Esophagus squamous epithelium (tissue), 5 donors: Measurements from ENCODE around the gene IL1RAPL2. TPM values are rescaled to one million over a fixed set of nuclear protein-coding genes. Genes with fewer than 3 reads are reported as not detected.

Experiments
- DNase-seq: peaks from one replicate; lab custom pipeline; 2025; lab: John Stamatoyannopoulos, UW
- H3K27ac ChIP-seq, 4 donors: fragments of 200-600 bp; sonication (generic); one replicate each; pipeline ENCODE4 v1.5.1; 2016 to 2019; ENCODE audit warnings: mild to moderate bottlenecking in 1 of 4
- H3K27me3 ChIP-seq, 4 donors: fragments of 200-600 bp; sonication (generic); 1 replicate in 3 of 4; 2 replicates in 1 of 4; pipeline versions ENCODE4 v1.5.1 to v1.6.0; 2017 to 2021; ENCODE audit warnings: antibody characterized with exemption in 1 of 4
- H3K36me3 ChIP-seq, 3 donors: fragments of 200-600 bp; sonication (generic); one replicate each; pipeline ENCODE4 v1.5.1; 2016 to 2019
- H3K4me1 ChIP-seq, 3 donors: fragments of 200-600 bp; sonication (generic); one replicate each; pipeline ENCODE4 v1.5.1; 2017 to 2019
- H3K4me3 ChIP-seq, 4 donors: fragments of 200-600 bp; sonication (generic); 1 replicate in 3 of 4; 2 replicates in 1 of 4; pipeline ENCODE4 v1.5.1; 2016 to 2019; ENCODE audit warnings: mild to moderate bottlenecking in 2 of 4, moderate library complexity in 1 of 4
- H3K9me3 ChIP-seq, 3 donors: fragments of 200-600 bp; sonication (generic); one replicate each; pipeline ENCODE4 v1.5.1; 2016 to 2019
- CTCF ChIP-seq, 6 experiments: fragments of 450-650 bp in 4 of 6; fragments of 200-600 bp in 2 of 6; sonication (generic) in 2 of 6; IDR thresholded peaks; one replicate each; pipeline ENCODE4 v1.5.1; 2016 to 2019; ENCODE audit warnings: antibody characterized with exemption in 6 of 6, mild to moderate bottlenecking in 4 of 6, moderate library complexity in 4 of 6
- POLR2A ChIP-seq, 4 donors: fragments of 450-650 bp; IDR thresholded peaks; one replicate each; pipeline ENCODE4 v1.6.1; 2017; ENCODE audit warnings: antibody characterized with exemption in 4 of 4, mild to moderate bottlenecking in 4 of 4, moderate library complexity in 3 of 4
- WGBS, 2 donors: methylation state at CpG; one replicate each; pipeline ENCODE4 v1.1.5; 2018; 5-methylcytosine and 5-hydroxymethylcytosine counted together
- intact Hi-C: fragments of 100-400 bp; cut with DNase I; formaldehyde crosslinking; loops from one replicate; pipeline ENCODE4 v1.15.0; 2022
- total RNA-seq, 4 donors: library from RNA; depleted of rRNA; stranded (reverse); fragments of >200 nt; gene quantifications; one replicate each; pipeline ENCODE4 v1.1.0, GENCODE V29; 2016
- donor health status: DM: yes; HTN: yes; CAD: no.

IL1RAPL2 gene
- total RNA-seq, 4 donors from 2014 or later: 0.09 TPM; not detected in 3

DNA sequence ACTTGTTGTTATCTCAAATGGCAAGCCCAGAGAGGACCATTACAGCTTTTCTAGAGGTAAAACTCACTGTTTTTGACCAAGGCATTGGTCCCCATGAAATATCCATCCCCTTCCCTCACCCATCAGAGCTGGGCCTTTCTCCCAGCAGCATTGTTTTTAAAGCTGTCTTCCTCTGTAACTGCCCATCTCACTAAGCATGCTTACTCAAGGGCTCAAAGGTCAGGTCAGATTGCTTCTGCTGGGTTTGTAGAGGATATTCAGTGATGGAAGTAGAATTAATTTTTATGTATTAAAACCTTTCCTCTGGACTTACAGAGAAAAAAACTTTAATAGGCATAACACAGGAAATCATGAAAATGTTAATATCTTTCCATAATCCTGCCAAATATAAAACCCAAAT, 643.4 kb downstream of the IL1RAPL2 start:
- TF ChIP-seq CTCF (IDR thresholded peaks at IDR 0.05) (no peak), POLR2A (IDR thresholded peaks at IDR 0.05) (no peak)
- Histone ChIP-seq H3K4me1 (no peaks in the 10 kb centered on the region), H3K27me3 (no peaks in the 10 kb centered on the region), H3K9me3 (no peaks in the 10 kb centered on the region), H3K36me3 (no peaks in the 10 kb centered on the region), H3K27ac (no peak overlapping the region), H3K4me3 (no peak overlapping the region)
- no peak for DNase-seq
- intact Hi-C loops: no loop called here

DNA sequence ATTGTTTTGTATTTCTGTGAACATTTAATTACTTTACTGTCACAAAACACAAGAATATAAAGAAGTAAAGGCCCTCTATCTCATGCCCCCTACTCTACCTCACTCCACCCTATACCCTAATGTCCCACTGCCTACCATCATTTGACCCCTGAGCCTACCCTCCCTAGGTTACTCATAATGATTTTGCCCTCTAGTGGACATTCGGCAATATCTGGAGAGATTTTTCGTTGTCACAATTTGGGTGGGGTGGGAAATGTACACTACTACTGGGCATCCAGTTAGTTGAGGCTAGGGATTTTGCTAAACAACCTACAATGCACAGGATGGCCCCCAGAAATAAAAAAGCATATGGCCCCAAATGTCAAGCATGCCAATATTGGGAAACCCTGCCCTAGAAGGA, 644.3 kb downstream of the IL1RAPL2 start:
- Histone ChIP-seq H3K36me3 (no peaks in the 10 kb centered on the region), H3K4me3 (no peak overlapping the region), H3K27me3 (no peaks in the 10 kb centered on the region), H3K4me1 (no peaks in the 10 kb centered on the region), H3K27ac (no peak overlapping the region), H3K9me3 (no peaks in the 10 kb centered on the region)
- no peak for DNase-seq
- 69% methylated on average over 2 of the region's 2 CpGs; no CpG with 5 or more reads in 1 of the 2 donors for WGBS, 2 donors
- TF ChIP-seq CTCF (IDR thresholded peaks at IDR 0.05) (no peak), POLR2A (IDR thresholded peaks at IDR 0.05) (no peak)
- intact Hi-C loops: no loop called here

DNA sequence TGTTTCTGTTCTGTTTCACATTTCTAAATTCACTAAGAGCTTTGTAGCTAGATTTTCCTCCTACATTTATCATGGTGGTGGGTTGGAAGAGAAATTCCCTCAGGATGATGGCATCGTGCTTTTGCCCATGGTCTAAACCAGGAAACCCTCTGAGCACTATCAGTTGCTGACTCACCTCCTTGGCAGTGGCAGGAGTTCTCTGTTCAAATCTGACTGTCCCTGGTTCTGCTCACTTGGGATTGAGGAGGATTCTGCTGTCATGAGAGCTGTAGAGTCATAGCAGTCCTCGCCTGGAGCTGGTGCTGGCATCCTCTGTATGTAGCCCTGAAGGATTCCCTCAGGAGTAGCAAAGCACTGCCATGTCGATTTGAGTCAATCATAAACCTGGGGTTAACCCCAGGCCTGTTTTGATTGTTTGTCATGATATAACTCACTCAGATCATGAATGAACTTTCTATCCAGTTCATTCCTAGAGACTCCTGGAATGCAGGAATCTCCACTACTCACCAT, 645.1 kb downstream of the IL1RAPL2 start:
- Histone ChIP-seq H3K9me3 (no peaks in the 10 kb centered on the region), H3K27ac (no peak overlapping the region), H3K36me3 (no peaks in the 10 kb centered on the region), H3K27me3 (no peaks in the 10 kb centered on the region), H3K4me3 (no peak overlapping the region), H3K4me1 (no peaks in the 10 kb centered on the region)
- DNase-seq: no peak
- TF ChIP-seq POLR2A (IDR thresholded peaks at IDR 0.05) (no peak), CTCF (IDR thresholded peaks at IDR 0.05) (no peak)
- intact Hi-C loops: no loop called here
- 62% methylated on average over 3 of the region's 3 CpGs; no CpG with 5 or more reads in 1 of the 2 donors for WGBS, 2 donors

- TF ChIP-seq CTCF (IDR thresholded peaks at IDR 0.05): no peak
- no peak for TF ChIP-seq POLR2A (IDR thresholded peaks at IDR 0.05)
- Histone ChIP-seq H3K27me3 (no peaks in the 10 kb centered on the region), H3K4me1 (no peaks in the 10 kb centered on the region), H3K9me3 (no peaks in the 10 kb centered on the region), H3K4me3 (no peak overlapping the region), H3K36me3 (no peaks in the 10 kb centered on the region), H3K27ac (no peak overlapping the region)
- WGBS, 2 donors: 91% methylated on average over 20 of the region's 26 CpGs; no CpG with 5 or more reads in 1 of the 2 donors
- no peak for DNase-seq
- intact Hi-C loops: no loop called here
These were observed 653.7 kb downstream of the IL1RAPL2 start for GRCh38 chrX:105219454-105220401.

GRCh38 chrX:105220636-105221035, 654.6 kb downstream of the IL1RAPL2 start, which contains the start of gene TEX13A:
TEX13A (minus strand) TSS chrX:105220694; CDS start chrX:105220397, 297 bp downstream.
- H3K27ac ChIP-seq: no peak within 1 kb of the TSS
- WGBS, 2 donors: 50 to 70% methylated on average over 1 to 7 of the region's 7 CpGs
- H3K27me3 ChIP-seq: no peaks in the 10 kb centered on the region
- intact Hi-C loops: no loop called here
- no peaks in the 10 kb centered on the region for H3K4me1 ChIP-seq
- DNase-seq: no peak
- TF ChIP-seq POLR2A (IDR thresholded peaks at IDR 0.05) (no peak), CTCF (IDR thresholded peaks at IDR 0.05) (no peak)
- no peaks in the 10 kb centered on the region for H3K36me3 ChIP-seq
- no peak within 1 kb of the TSS for H3K4me3 ChIP-seq
- no peaks in the 10 kb centered on the region for H3K9me3 ChIP-seq
